ENCODE data around the gene KRTAP13-1.

The KRTAP13-1 gene

DNA sequence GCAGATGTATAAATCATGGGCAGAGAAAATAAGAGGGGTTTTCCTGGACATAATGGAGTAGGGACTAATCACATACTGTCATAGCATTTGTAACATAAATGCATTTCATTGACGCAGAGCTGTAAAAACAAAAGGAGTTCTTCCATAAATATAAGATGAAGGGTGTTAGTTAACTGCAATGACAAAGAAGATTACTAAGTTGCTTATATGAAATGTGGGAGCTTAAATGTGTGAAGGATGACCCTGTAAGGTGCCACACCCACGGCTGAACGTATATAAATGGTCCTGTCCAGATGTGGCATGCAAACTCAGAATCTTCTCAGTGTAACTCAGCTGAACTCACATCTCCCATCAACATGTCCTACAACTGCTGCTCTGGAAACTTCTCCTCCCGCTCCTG is at the start of gene KRTAP13-1:
KRTAP13-1 (plus strand) TSS at position 301 of the 400 bp plus-strand sequence; CDS start at position 357, 56 bp downstream.
- no peak for DNase-seq

DNA sequence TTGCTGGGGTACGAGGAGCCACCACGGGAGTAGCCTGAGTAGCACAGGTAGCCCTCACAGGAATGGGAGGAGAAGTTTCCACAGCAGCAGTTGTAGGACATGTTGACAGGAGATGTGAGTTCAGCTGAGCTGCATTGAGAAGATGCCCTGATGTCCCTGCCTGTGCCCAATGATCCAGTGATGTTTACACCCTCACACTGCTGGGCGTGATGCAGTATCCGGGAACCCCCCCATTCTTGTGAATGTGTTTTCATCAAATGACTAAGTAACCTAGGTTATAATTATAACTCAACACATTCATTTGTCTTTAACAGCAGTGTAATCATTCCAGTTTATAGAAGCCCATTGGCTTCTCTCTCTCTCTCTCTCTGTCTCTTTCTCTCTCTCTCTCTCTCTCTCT is 47.3 kb upstream of the KRTAP13-1 start, which contains the start of gene KRTAP23-1:
KRTAP23-1 (minus strand) TSS at position 101 of the 400 bp plus-strand sequence; CDS start at position 101, 0 bp downstream.
- no peak for DNase-seq

DNA sequence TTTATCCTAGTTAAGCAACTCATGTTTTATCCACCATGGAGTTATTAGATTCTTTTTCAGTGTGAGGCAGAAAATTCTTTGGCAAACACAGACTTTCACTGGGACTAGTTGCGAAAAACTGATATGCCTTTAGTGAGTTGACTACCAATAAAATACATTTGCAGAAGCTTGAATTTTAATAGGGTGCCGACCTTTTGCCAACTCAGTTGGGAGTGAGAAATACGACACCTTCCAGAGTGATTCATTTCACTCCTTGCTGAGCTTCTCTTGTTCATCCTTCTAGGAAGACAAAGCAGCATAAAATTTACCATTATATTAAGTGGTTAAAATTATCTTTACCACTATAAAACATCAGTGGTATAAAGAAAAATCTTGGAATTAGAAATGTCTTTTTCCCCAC is 46.3 kb upstream of the KRTAP13-1 start:
- no peak for DNase-seq

GRCh38 chr21:30351534-30351933 is 44.3 kb upstream of the KRTAP13-1 start:
- DNase-seq, result no peak

DNA sequence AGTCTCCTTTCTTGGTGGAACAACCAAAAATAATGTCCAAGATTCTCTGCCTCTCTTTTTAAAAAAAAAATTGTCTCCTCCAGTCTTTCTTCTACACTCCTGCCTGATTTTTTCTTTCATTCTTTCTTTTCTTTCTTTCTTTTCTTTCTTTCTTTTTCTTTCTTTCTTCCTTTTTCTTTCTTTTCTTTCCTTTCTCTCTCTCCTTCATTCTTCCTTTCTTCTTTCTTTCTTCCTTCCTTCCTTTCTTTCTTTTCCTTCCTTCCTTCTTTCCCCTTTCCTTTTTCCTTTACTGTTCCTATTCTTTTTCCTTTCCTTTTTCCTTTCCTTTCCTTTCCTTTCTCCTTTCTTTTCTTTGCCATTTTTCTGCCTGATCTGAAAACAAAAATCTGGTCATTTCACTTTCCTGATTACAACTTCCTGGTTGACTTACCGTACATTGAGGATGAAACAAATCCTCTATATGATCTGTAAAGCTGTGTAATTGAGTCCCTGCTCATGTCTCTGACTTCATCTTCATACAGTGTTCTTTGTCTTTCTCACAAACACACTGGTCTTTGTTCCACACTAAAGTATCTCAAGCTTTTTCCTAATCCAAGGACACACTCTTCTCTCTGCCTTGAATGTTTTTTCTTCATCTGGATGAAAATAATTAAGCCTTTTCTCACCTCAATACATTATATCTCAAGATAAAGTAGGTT is 41.4 kb upstream of the KRTAP13-1 start:
- no peak for DNase-seq

- no peak for DNase-seq
Observed at GRCh38 chr21:30355906-30356305, 39.9 kb upstream of the KRTAP13-1 start.

DNA sequence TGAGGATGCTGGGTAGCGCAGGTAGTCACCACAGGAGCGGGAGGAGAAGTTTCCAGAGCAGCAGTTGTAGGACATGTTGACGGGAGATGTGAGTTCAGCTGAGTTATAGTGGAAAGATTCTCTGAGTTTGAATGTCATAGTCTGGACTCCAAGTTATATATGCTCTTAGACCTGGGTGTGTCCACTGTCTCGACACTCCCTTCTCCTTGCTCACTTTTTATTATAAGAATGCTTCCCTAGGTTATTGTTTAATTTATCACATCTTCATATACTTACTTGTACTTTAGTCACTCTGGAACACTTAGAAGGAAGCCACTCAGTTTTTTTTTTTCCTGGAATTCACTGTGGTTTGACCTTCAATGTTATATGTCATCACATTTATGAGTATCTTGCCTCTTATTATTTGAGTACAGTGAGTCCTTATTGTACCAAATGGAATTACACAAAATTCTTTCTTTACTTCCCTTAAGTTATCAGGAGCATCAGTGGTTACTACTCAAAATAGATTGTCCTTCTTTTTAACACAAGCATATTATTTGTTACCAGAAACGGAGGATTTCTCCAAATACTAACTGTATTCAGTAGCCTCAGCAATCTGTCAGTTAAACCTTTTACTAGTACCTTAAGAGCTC is 23.6 kb upstream of the KRTAP13-1 start, which contains the start of gene KRTAP13-2:
KRTAP13-2 (minus strand) TSS at position 133 of the 632 bp plus-strand sequence; CDS start at position 75, 58 bp downstream.
- DNase-seq, result no peak

GRCh38 chr21:30382201-30382600 is 13.6 kb upstream of the KRTAP13-1 start:
- DNase-seq, result no peak

- no peak for DNase-seq
Observed at GRCh38 chr21:30391492-30392025, 4.3 kb upstream of the KRTAP13-1 start.

DNA sequence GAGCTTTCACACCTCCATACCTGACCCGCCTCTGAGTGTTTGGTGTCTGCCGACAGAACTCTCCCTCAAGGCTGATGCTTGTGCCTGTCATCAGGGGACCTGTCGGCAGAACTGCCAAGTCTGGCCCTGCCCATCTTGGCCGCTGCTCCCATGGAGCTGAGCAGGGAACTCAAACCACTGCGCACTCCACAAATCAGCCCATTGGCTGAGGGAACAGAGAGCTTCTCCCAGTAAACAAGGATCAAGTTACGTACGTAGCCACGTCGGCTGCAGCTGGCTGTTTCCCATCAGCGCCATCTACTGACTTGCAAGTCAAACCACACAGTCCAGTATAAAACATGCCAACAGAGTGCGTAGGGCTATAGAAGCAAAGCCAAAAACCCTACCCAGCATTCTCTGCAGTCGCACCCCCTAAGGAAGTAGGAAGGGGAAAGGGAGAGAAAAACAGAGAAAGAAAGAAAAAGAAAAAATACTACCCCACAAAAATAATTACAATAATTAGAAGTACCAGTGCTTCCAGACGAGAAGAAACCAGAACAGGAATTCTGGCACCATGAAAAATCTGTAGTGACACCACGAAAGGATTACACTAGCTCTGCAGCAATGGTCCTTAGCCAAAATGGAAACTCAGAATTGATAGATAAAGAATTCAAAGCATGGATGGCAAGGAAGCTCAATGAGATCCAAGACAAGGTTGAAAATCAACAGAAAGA is 13.1 kb downstream of the KRTAP13-1 start:
- DNase-seq, result peak; percentile 81

GRCh38 chr21:30415993-30416392 is 20.2 kb downstream of the KRTAP13-1 start:
- DNase-seq, result no peak

GRCh38 chr21:30425826-30426225 is 30.0 kb downstream of the KRTAP13-1 start, which contains the start of gene KRTAP13-3:
KRTAP13-3 (minus strand) TSS chr21:30425926; CDS start chr21:30425912, 14 bp downstream.
- no peak for DNase-seq

DNA sequence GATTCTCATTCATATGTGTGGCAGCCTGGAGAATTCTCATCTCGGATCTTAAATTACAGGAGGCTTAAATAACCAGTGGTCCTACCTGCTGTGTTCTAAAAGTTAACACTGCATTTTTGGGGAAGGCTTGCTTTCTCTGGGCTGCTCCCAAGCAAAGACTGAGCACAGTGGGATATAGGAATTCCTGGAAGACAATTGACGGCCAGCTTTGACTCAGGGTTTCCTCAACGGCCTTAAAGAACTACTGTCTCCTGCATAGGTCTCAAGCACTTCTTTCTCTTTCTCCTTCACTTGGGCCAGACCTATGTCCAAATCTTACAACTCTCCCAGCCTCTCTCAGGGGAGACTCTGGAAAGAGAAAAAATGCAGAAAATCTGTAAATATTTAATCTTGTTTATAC is 30.9 kb downstream of the KRTAP13-1 start:
- DNase-seq, result no peak

GRCh38 chr21:30430170-30430655 is 34.4 kb downstream of the KRTAP13-1 start, which contains the start of gene KRTAP13-4:
KRTAP13-4 (plus strand) TSS chr21:30430220; CDS start chr21:30430276, 56 bp downstream.
- no peak for DNase-seq

GRCh38 chr21:30434033-30434631 is 38.3 kb downstream of the KRTAP13-1 start:
- peak; percentile 21 for DNase-seq

- no peak for DNase-seq
Observed at GRCh38 chr21:30437010-30437565, 41.3 kb downstream of the KRTAP13-1 start.

- DNase-seq, result no peak
Observed at GRCh38 chr21:30439975-30440374, 44.1 kb downstream of the KRTAP13-1 start, which contains the start of gene KRTAP15-1. KRTAP15-1 (plus strand) TSS chr21:30440275; CDS start chr21:30440328, 53 bp downstream.

GRCh38 chr21:30443226-30443625 is 47.4 kb downstream of the KRTAP13-1 start:
- no peak for DNase-seq

DNA sequence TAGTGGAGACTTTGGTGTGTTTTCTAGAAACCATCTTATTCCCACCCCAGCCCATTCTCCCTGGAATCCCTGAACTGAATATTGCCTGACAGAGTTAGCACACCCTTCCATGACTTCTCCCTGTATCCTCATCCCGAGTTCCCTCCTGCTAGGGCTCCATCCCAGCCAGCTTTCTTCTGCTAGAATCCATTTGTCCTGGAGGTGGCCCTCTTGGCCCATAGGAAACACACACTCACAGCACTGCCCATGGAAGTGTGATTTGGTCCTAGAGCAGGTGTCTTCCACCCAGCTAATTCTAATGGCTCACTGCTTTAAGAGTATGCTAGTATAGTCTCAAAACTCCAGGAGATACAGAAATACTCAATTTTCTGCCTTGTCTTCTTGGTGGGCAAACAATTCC is 48.4 kb downstream of the KRTAP13-1 start:
- DNase-seq, result no peak
